HFFc6 (cell line): ENCODE results near the gene ARHGEF25. TPM values are rescaled to one million over a fixed set of nuclear protein-coding genes. Genes with fewer than 3 reads are reported as not detected.
"Not testable (repeated sequence)": the region's sequence is repeated elsewhere in the genome, so short reads cannot be mapped to it uniquely, and the experiment has no call there.

Experiments used
- DNase-seq: peaks from one replicate; pipeline ENCODE4 v3.0.0-alpha.2; 2018
- H3K27ac Mint-ChIP-seq: 2 replicates; pipeline ENCODE4 v1.8.0; 2020; ENCODE audit warnings: mild to moderate bottlenecking, mixed read lengths
- H3K27me3 Mint-ChIP-seq: 2 replicates; pipeline ENCODE4 v1.8.0; 2021; ENCODE audit warnings: mild to moderate bottlenecking, moderate library complexity, mixed read lengths; ENCODE audit not compliant: insufficient read depth
- H3K36me3 Mint-ChIP-seq: 2 replicates; pipeline ENCODE4 v1.8.0; 2021; ENCODE audit warnings: low read depth, mixed read lengths
- H3K4me1 Mint-ChIP-seq: 2 replicates; pipeline ENCODE4 v1.8.0; 2020; ENCODE audit warnings: low read depth, mixed read lengths
- H3K4me3 Mint-ChIP-seq: 2 replicates; pipeline ENCODE4 v1.8.0; 2020; ENCODE audit warnings: mild to moderate bottlenecking, moderate library complexity, mixed read lengths
- H3K9me3 Mint-ChIP-seq: 2 replicates; pipeline ENCODE4 v1.8.0; 2020; ENCODE audit warnings: mild to moderate bottlenecking, mixed read lengths
- CTCF ChIP-seq: fragments of 200-600 bp; sonication (generic); IDR thresholded peaks from 2 replicates; pipeline ENCODE4 v1.5.0; 2021; ENCODE audit warnings: antibody characterized with exemption, mild to moderate bottlenecking
- total RNA-seq, 6 experiments: library from RNA; stranded (reverse); fragmentation: NEBNext Ultra II Directional; extraction: Animal tissue kit (Norgen Biotek cat#: 25700); gene quantifications; 2 replicates in 1 of 6; 3 replicates in 5 of 6; pipeline ENCODE4 v1.2.3, GENCODE V29; 2021

ARHGEF25 gene
- total RNA-seq, 6 experiments from 2014 or later, result 10.2 to 21.9 (median 11.9) TPM

- Mint-ChIP-seq H3K27ac (no peak overlapping the region), H3K9me3 (peaks cover 26% of the 10 kb centered on the region), H3K27me3 (peaks cover 21% of the 10 kb centered on the region), H3K4me1 (no peaks in the 10 kb centered on the region), H3K4me3 (no peak overlapping the region), H3K36me3 (peaks cover 21% of the 10 kb centered on the region)
- DNase-seq, result no peak
- TF ChIP-seq CTCF, result no peak
These were observed 47.7 kb downstream of the ARHGEF25 start for GRCh38 chr12:57658890-57659289.

- no peak overlapping the region for H3K27ac Mint-ChIP-seq
- no peak for DNase-seq
- no peaks in the 10 kb centered on the region for H3K4me1 Mint-ChIP-seq
- H3K36me3 Mint-ChIP-seq, result peaks cover 18% of the 10 kb centered on the region; the same call in 1 of the 2 replicates
- TF ChIP-seq CTCF, result no peak
- peaks cover 24% of the 10 kb centered on the region for H3K27me3 Mint-ChIP-seq
- H3K9me3 Mint-ChIP-seq, result peaks cover 24% of the 10 kb centered on the region
- H3K4me3 Mint-ChIP-seq, result no peak overlapping the region
These were observed 50.1 kb downstream of the ARHGEF25 start for GRCh38 chr12:57661376-57661775.

- H3K36me3 Mint-ChIP-seq, H3K4me1 Mint-ChIP-seq, DNase-seq, H3K27ac Mint-ChIP-seq, H3K4me3 Mint-ChIP-seq, H3K27me3 Mint-ChIP-seq: not testable (repeated sequence)
- peaks cover 15% of the 10 kb centered on the region for H3K9me3 Mint-ChIP-seq
These were observed 54.0 kb downstream of the ARHGEF25 start for GRCh38 chr12:57665066-57665820.

Other genes starting within 250 kb of the ARHGEF25 start
- gene R3HDM2, start 180.4 kb upstream of the ARHGEF25 start, total RNA-seq, result 10 to 100 TPM; 33.7 to 39.4 (median 37.9) TPM
- not detected for gene INHBC, start 176.7 kb upstream of the ARHGEF25 start, total RNA-seq
- gene INHBE, start 156.1 kb upstream of the ARHGEF25 start, total RNA-seq, result under 1 TPM in 5 of 6 experiments, not detected in 1; 0.12 to 0.34 (median 0.18) TPM
- gene GLI1, start 151.7 kb upstream of the ARHGEF25 start, total RNA-seq, result 1 to 10 TPM; 3.9 to 5.8 (median 4.6) TPM
- gene ARHGAP9, start 131.6 kb upstream of the ARHGEF25 start, total RNA-seq, result under 1 TPM in 5 of 6 experiments, not detected in 1; 0.11 to 0.85 (median 0.21) TPM
- 100 to 1,000 TPM; 179 to 207 (median 193) TPM for gene MARS1, start 123.4 kb upstream of the ARHGEF25 start, total RNA-seq
- gene DDIT3, start 90.9 kb upstream of the ARHGEF25 start, total RNA-seq, result 10 to 100 TPM in 4 of 6 experiments, 1 to 10 TPM in 2; 9.4 to 10.8 (median 10.2) TPM
- 10 to 100 TPM; 40.7 to 43.6 (median 42.1) TPM for gene MBD6, start 88.6 kb upstream of the ARHGEF25 start, total RNA-seq
- 100 to 1,000 TPM; 110 to 123 (median 116) TPM for gene DCTN2, start 64.2 kb upstream of the ARHGEF25 start, total RNA-seq
- 1 to 10 TPM; 1.0 to 1.8 (median 1.2) TPM for gene KIF5A, start 61.4 kb upstream of the ARHGEF25 start, total RNA-seq
- 10 to 100 TPM; 21.1 to 33.1 (median 24.3) TPM for gene PIP4K2C, start 20.2 kb upstream of the ARHGEF25 start, total RNA-seq
- 10 to 100 TPM; 17.7 to 21.0 (median 19.2) TPM for gene DTX3, start 6.6 kb upstream of the ARHGEF25 start, total RNA-seq
- gene B4GALNT1, start 21.8 kb downstream of the ARHGEF25 start, total RNA-seq, result 1 to 10 TPM; 1.4 to 3.1 (median 2.3) TPM
- gene OS9, start 82.7 kb downstream of the ARHGEF25 start, total RNA-seq, result 100 to 1,000 TPM; 150 to 158 (median 156) TPM
- gene AGAP2, start 127.3 kb downstream of the ARHGEF25 start, total RNA-seq, result under 1 TPM; 0.14 to 0.18 (median 0.14) TPM
- gene TSPAN31, start 133.6 kb downstream of the ARHGEF25 start, total RNA-seq, result 10 to 100 TPM; 20.3 to 32.3 (median 24.3) TPM
- gene CDK4, start 140.9 kb downstream of the ARHGEF25 start, total RNA-seq, result 100 to 1,000 TPM; 112 to 140 (median 116) TPM
- 1 to 10 TPM in 4 of 6 experiments, under 1 TPM in 2; 0.94 to 3.2 (median 1.2) TPM for gene MARCHF9, start 143.7 kb downstream of the ARHGEF25 start, total RNA-seq
- gene CYP27B1, start 155.6 kb downstream of the ARHGEF25 start, total RNA-seq, result 1 to 10 TPM in 3 of 6 experiments, under 1 TPM in 3; 0.57 to 1.8 (median 0.96) TPM
- 10 to 100 TPM; 30.0 to 41.8 (median 36.0) TPM for gene METTL1, start 160.7 kb downstream of the ARHGEF25 start, total RNA-seq
- 1 to 10 TPM; 6.3 to 9.0 (median 7.8) TPM for gene EEF1AKMT3, start 161.2 kb downstream of the ARHGEF25 start, total RNA-seq
- 10 to 100 TPM; 28.6 to 36.8 (median 33.7) TPM for gene TSFM, start 171.4 kb downstream of the ARHGEF25 start, total RNA-seq
- 1 to 10 TPM in 1 of 6 experiments, under 1 TPM in 5; 0.14 to 1.1 (median 0.67) TPM for gene AVIL, start 207.3 kb downstream of the ARHGEF25 start, total RNA-seq
- 100 to 1,000 TPM in 5 of 6 experiments, 10 to 100 TPM in 1; 99.2 to 128 (median 111) TPM for gene CTDSP2, start 235.3 kb downstream of the ARHGEF25 start, total RNA-seq